SU-DHL-6 (cell line): ENCODE results near the gene EDIL3.

Experiments
- EZH2phosphoT487 ChIP-seq: fragments of 200-600 bp; sonication (generic), shearing (Covaris generic); conservative IDR thresholded peaks from 2 replicates; pipeline ENCODE4 v1.6.1; 2018; ENCODE audit warnings: mild to moderate bottlenecking, antibody characterized with exemption, low read length, moderate library complexity, mixed read lengths
- TF ChIP-seq, protein P1 (sequence below): fragments of 200-600 bp; sonication (generic); IDR thresholded peaks from one replicate; pipeline ENCODE4 v1.5.1; 2017; ENCODE audit warnings: antibody characterized with exemption, mild to moderate bottlenecking, low read length, moderate library complexity; ENCODE audit not compliant: insufficient read depth, poor library complexity, severe bottlenecking

DNA sequence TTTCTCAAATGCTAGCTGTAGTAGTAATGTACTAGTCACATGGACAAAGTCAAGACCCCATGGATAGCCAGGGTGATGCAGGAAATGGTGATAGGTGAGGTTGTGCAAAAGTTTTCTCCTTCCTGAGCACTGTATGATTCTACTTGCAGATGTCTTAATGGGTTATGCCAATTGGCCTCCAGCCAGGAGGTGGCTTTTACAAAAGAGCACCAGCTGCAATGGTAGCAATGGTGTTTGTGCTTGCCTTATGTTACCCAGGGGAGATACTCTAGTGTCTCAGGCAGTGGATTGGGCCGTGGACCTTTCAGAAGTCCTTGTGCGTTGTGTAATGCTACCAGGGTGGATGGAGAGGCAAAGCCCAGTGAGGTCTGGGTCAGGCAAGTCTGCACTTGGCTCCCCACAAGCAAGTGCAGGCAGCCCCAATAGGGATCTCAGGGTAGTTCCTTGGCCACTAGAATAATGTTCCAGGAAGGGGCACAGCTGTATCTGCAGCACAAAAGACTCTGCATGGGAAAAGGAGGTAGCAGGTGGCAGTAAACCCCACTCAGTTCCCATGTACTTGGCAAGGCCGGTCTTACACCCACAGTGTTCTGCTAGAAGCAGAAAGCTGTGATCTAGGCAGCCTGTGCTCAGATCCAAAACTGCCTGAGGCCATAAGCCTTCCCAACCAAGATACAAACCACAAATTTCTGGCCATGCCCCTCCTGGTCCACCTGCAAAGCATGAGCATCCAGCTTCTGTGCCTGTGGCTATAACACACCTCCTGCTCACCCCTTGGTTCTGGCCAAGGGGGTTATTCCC lies 46.4 kb upstream of the EDIL3 start:
- TF ChIP-seq, protein P1, sequence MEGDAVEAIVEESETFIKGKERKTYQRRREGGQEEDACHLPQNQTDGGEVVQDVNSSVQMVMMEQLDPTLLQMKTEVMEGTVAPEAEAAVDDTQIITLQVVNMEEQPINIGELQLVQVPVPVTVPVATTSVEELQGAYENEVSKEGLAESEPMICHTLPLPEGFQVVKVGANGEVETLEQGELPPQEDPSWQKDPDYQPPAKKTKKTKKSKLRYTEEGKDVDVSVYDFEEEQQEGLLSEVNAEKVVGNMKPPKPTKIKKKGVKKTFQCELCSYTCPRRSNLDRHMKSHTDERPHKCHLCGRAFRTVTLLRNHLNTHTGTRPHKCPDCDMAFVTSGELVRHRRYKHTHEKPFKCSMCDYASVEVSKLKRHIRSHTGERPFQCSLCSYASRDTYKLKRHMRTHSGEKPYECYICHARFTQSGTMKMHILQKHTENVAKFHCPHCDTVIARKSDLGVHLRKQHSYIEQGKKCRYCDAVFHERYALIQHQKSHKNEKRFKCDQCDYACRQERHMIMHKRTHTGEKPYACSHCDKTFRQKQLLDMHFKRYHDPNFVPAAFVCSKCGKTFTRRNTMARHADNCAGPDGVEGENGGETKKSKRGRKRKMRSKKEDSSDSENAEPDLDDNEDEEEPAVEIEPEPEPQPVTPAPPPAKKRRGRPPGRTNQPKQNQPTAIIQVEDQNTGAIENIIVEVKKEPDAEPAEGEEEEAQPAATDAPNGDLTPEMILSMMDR, result no peak
- TF ChIP-seq EZH2phosphoT487, result no peak
